Hepatic stellate cell (primary cell): ENCODE data around the gene GOLGA6L7.
"Not testable (repeated sequence)": the region's sequence is repeated elsewhere in the genome, so short reads cannot be mapped to it uniquely, and the experiment has no call there.

ENCODE experiments used
- DNase-seq: peaks from one replicate; pipeline ENCODE4 v3.0.0; 2011; ENCODE audit warnings: low spot score

Gene GOLGA6L7

GRCh38 chr15:28844147-28844546 lies 4.3 kb downstream of the GOLGA6L7 start:
- DNase-seq, result not testable (repeated sequence)

GRCh38 chr15:28843520-28843919 lies 4.9 kb downstream of the GOLGA6L7 start:
- not testable (repeated sequence) for DNase-seq

- DNase-seq, result not testable (repeated sequence)
Observed at GRCh38 chr15:28842210-28842609, 6.2 kb downstream of the GOLGA6L7 start.

GRCh38 chr15:28840285-28840684 lies 8.2 kb downstream of the GOLGA6L7 start:
- not testable (repeated sequence) for DNase-seq

GRCh38 chr15:28834957-28835585 lies 13.4 kb downstream of the GOLGA6L7 start:
- not testable (repeated sequence) for DNase-seq

- peak; percentile 72 for DNase-seq
Observed at GRCh38 chr15:28831897-28832587, 16.4 kb downstream of the GOLGA6L7 start.

- DNase-seq, result not testable (repeated sequence)
Observed at GRCh38 chr15:28821420-28821819, 27.0 kb downstream of the GOLGA6L7 start.

GRCh38 chr15:28819930-28820295 lies 28.5 kb downstream of the GOLGA6L7 start:
- not testable (repeated sequence) for DNase-seq

- DNase-seq, result not testable (repeated sequence)
Observed at GRCh38 chr15:28819019-28819929, 29.2 kb downstream of the GOLGA6L7 start.

- not testable (repeated sequence) for DNase-seq
Observed at GRCh38 chr15:28818168-28818567, 30.3 kb downstream of the GOLGA6L7 start.

GRCh38 chr15:28814059-28814458 lies 34.4 kb downstream of the GOLGA6L7 start:
- not testable (repeated sequence) for DNase-seq

- not testable (repeated sequence) for DNase-seq
Observed at GRCh38 chr15:28813392-28813791, 35.1 kb downstream of the GOLGA6L7 start.

- not testable (repeated sequence) for DNase-seq
Observed at GRCh38 chr15:28811852-28812550, 36.4 kb downstream of the GOLGA6L7 start.

- not testable (repeated sequence) for DNase-seq
Observed at GRCh38 chr15:28810444-28810843, 38.0 kb downstream of the GOLGA6L7 start.

- DNase-seq, result not testable (repeated sequence)
Observed at GRCh38 chr15:28808136-28808535, 40.3 kb downstream of the GOLGA6L7 start.

GRCh38 chr15:28800366-28800765 lies 48.1 kb downstream of the GOLGA6L7 start:
- not testable (repeated sequence) for DNase-seq

GRCh38 chr15:28798234-28798633 lies 50.2 kb downstream of the GOLGA6L7 start:
- DNase-seq, result not testable (repeated sequence)

- not testable (repeated sequence) for DNase-seq
Observed at GRCh38 chr15:28794231-28794630, 54.2 kb downstream of the GOLGA6L7 start.
